ENCODE data around the gene CACNG8.
"Not testable (repeated sequence)": the region's sequence is repeated elsewhere in the genome, so short reads cannot be mapped to it uniquely, and the experiment has no call there.

CACNG8 gene

DNA sequence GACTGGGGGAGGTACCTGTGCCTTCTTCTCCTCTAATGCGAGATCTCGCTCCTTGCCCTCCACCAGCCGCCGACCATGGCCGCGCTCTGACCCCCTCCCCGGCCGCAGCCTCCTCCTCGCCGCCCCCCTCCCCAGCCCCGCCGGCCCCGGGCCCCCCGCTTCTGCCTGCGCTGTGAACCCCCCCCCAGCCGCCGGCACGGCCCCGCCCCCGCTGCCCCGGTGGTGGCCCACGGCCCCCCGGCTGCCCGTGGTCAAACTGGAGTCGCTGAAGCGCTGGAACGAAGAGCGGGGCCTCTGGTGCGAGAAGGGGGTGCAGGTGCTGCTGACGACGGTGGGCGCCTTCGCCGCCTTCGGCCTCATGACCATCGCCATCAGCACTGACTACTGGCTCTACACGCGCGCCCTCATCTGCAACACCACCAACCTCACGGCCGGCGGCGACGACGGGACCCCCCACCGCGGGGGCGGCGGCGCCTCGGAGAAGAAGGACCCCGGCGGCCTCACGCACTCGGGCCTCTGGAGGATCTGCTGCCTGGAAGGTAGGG, at the start of gene CACNG8:
Gene CACNG8, plus strand, starts transcription at position 51 of the 545 bp plus-strand sequence.
- no peak for DNase-seq (ENCODE audit: low read depth)

GRCh38 chr19:53915000-53915399, 47.7 kb upstream of the CACNG8 start:
- DNase-seq (ENCODE audit: low read depth), result no peak

GRCh38 chr19:53916004-53916403, 46.7 kb upstream of the CACNG8 start:
- no peak for DNase-seq (ENCODE audit: low read depth)

- no peak for DNase-seq (ENCODE audit: low read depth)
Measured at GRCh38 chr19:53917356-53917755, 45.4 kb upstream of the CACNG8 start.

DNA sequence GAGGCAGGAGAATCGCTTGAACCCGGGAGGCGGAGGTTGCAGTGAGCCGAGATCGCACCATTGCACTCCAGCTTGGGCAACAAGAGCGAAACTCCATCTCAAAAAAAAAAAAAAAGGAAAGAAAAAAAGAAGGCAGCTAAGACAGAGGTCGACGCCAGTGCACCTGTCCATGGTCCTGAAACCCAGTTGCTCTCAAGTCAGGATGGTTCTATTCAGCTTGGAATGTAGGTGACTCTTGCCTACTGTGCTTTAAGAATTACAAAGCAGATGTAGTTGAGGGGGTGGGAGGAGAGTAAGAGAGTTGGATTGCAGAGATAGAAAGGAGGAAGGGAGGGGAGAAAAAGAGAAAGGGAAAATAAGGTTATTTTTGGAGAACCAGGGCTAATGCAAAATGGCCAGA, 35.0 kb upstream of the CACNG8 start:
- DNase-seq (ENCODE audit: low read depth), result no peak

DNA sequence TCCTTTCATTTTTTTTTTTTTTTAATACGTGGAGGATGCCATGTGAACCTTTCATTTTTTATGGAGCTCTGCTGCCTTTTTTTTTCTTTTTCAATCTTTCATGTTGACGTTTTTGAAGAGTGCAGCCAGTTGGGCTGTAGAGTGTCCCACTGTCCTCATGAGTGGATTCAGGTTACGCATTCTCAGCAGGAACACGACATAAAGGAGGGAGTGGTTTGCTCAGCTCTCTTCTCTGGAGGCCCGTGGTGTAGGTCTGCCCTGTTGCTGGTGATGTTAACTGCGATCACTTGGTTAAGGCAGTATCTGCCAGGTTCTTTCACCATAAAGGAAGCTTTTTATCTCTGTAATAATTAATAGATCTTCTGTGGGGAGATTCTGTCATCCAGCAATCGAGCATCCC, 26.7 kb upstream of the CACNG8 start:
- no peak for DNase-seq (ENCODE audit: low read depth)

GRCh38 chr19:53942001-53942786, 20.5 kb upstream of the CACNG8 start:
- DNase-seq (ENCODE audit: low read depth), result peak; percentile 18

- DNase-seq (ENCODE audit: low read depth), result no peak
Measured at GRCh38 chr19:53944416-53944815, 18.3 kb upstream of the CACNG8 start.

DNA sequence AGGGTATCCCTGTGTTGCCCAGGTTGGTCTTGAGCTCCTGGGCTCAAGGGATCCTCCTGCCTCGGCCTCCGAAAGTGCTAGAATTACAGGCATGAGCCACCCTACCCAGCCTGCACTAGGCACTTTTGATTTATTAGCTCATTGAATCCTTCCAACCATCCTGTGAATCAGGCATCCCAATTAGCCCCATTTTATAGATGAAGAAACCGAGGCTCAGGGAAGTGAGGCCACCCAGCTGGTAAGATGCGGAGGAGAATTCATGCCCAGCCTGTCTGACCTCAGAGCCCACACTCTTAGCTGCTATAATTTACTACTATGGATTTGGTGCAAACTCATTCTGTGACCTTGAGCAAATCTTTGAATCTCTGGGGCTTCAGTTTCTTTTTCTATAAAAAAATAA, 17.8 kb upstream of the CACNG8 start:
- no peak for DNase-seq (ENCODE audit: low read depth)

DNA sequence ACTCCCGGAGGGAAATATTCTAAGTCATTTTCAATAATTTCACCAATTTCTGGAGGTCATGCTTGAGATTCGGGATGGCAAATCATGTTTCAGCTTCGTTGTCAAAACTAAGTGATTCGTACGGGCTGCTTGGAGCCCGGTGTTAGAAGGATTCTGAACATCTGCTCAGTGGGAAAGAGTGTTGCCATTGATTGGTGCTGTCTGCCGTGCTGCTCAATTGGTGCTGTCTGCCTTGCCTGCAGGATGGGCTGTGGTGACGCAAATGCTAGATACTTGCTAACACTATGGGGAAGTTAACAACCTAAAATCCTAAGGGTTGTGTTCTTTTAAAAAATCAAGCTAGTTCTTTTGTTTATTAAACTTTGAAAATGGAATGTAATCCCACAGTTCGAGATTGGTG, 17.3 kb upstream of the CACNG8 start:
- no peak for DNase-seq (ENCODE audit: low read depth)

GRCh38 chr19:53945998-53946397, 16.7 kb upstream of the CACNG8 start:
- no peak for DNase-seq (ENCODE audit: low read depth)

- DNase-seq (ENCODE audit: low read depth), result no peak
Measured at GRCh38 chr19:53947624-53948023, 15.1 kb upstream of the CACNG8 start.

- not testable (repeated sequence) for DNase-seq (ENCODE audit: low read depth)
Measured at GRCh38 chr19:53948611-53949010, 14.1 kb upstream of the CACNG8 start.

DNA sequence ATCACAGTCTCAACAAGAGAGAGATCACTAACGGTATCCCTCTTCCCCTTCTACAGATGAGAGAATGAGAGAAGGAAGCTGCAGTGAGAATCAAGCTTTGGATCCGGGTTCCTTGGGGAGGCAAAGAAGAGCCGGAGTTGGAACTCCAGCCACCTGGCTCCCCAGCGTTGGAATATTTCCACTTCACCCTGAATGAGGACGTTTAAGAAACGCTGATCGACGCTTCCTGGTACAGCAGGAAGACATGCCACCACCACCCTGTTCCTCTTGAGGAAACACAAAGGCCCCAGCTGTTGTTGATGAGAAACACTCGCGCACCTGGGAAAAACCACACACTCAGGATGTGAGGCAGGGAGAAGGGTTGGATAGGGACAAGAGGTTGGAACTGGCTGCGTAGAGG, 11.3 kb upstream of the CACNG8 start:
- no peak for DNase-seq (ENCODE audit: low read depth)

DNA sequence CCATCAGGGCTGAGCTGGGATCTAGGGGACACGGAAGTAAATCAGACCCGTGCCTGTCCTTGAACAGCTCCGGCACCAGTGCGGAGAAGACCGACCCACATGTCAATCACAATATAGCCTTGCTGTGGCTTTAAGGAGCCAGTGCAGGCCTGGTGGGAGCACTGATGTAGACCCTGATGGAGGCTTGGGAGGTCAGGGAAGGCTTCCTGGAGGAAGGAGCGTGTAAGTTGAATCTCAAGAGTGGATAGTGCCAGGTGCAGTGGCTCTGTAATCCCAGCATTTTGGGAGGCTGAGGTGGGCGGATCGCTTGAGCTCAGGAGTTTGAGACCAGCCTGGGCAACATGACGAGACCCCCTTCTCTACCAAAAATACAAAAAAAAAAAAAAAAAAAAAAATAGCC, 10.8 kb upstream of the CACNG8 start:
- DNase-seq (ENCODE audit: low read depth), result no peak

- no peak for DNase-seq (ENCODE audit: low read depth)
Measured at GRCh38 chr19:53953383-53953782, 9.4 kb upstream of the CACNG8 start.

- no peak for DNase-seq (ENCODE audit: low read depth)
Measured at GRCh38 chr19:53957448-53958167, 5.1 kb upstream of the CACNG8 start.

DNA sequence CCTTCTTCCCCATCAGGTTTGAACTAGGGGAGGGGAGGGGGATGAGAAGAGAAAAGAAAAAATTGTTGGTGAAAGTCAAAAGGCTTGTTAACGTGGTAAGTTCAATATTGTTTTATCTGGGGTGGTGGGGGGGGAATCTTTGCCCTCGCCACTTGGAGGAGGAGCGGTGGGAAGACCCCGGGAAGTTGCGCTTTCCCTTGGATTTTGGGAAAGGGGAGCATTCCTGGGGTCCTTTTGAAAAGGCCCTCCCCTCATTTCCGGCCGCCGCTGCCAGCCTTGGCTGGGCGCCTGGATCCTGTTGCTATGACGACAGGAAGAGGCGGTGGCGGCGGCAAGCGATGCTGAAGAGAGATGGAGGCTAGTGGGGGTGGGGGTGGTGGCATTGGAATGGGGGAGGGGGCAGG, 4.6 kb upstream of the CACNG8 start:
- no peak for DNase-seq (ENCODE audit: low read depth)

DNA sequence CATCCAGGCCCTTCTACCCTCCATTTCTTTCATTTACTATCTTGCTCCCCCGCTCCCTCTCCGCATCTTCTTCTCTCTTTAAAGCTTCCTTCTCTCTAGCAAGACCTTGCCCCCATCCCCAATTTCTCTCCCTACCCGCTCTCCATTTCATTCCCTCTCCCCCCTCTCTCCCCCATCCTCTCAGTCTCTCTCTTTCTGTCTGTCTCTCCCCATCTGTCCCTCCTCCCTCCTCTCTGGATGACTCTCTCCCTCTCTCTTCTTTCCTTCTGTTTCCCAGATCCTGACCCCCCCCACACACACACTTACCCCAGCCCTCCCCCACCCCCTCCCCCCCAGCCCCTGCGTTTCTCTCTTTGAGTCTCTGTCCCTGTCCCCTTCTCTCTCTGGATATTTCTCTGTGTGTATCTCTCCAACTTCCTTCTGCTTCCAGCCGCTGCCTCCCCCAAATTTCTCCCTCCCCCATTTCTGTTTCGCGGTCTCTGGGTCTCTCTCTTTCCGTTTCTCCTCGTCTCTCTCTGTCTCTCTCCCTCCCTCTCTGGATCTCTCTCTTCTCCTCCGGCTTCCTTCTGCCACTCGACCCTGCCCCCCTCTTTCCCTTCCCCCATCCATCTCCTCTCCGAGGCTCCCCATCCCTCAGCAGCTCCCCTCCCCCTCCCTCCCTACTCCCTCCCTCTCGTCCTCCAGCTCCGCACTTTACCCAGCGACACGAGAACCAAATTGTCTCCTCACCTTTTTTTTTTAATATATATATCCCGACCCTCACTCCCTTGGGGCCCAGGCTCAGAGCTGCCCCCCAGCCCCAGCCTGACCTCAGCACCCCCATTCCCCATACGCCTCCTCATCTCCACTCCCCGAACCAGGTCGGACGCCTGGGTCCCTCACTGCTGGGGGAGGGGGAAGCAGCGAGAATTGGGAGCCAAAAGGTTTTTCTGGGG, 3.6 kb upstream of the CACNG8 start:
- DNase-seq (ENCODE audit: low read depth), result no peak

DNA sequence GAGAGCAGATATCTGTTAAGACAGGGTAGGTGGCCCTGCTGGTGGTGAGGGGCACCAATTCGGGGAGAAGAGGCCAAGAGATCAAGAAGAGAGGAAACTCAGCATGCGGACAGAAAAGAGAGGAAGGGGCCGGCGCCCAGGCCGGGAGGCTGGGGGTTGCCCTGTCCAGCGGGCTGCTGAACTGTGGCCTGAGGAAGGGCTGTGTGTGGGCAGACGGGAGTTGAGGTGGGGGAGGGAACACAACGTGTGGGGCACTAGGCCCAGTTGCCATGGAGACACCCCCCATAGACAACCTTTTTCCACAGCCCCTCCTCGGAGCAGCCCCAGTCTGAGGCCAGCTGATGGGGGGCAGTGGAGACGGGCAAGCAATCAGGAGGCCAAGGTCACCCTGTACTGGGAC, 2.5 kb upstream of the CACNG8 start:
- no peak for DNase-seq (ENCODE audit: low read depth)

- DNase-seq (ENCODE audit: low read depth), result no peak
Measured at GRCh38 chr19:53960886-53961285, 1.9 kb upstream of the CACNG8 start.

Data from activated T-cell treated with anti-CD3 and anti-CD28 coated beads for 48 hours (primary cell).